Measurements from ENCODE around the gene FAM90A26.
"Not testable (repeated sequence)": the region's sequence is repeated elsewhere in the genome, so short reads cannot be mapped to it uniquely, and the experiment has no call there.

FAM90A26 gene

GRCh38 chr4:9151809-9152179 is 18.4 kb upstream of the FAM90A26 start:
- H3K4me3 ChIP-seq (replicated peaks; ENCODE audit: low read depth, low read length) = peak overlapping the region; percentile 52
- DNase-seq (ENCODE audit: extremely low read depth, low read depth) = not testable (repeated sequence)

- H3K4me3 ChIP-seq (replicated peaks; ENCODE audit: low read depth, low read length) = peak overlapping the region; percentile 52
- peak; percentile 67 for DNase-seq (ENCODE audit: extremely low read depth, low read depth)
Measured at GRCh38 chr4:9152180-9153007, 17.8 kb upstream of the FAM90A26 start.

GRCh38 chr4:9153008-9153570 is 17.1 kb upstream of the FAM90A26 start:
- H3K4me3 ChIP-seq (replicated peaks; ENCODE audit: low read depth, low read length) = peak overlapping the region; percentile 59
- peak; percentile 89 for DNase-seq (ENCODE audit: extremely low read depth, low read depth)

- H3K4me3 ChIP-seq (replicated peaks; ENCODE audit: low read depth, low read length) = peak overlapping the region; percentile 59
- not testable (repeated sequence) for DNase-seq (ENCODE audit: extremely low read depth, low read depth)
Measured at GRCh38 chr4:9153571-9154157, 16.5 kb upstream of the FAM90A26 start.

GRCh38 chr4:9155101-9155886 is 14.9 kb upstream of the FAM90A26 start:
- not testable (repeated sequence) for DNase-seq (ENCODE audit: extremely low read depth, low read depth); H3K4me3 ChIP-seq (replicated peaks; ENCODE audit: low read depth, low read length)

GRCh38 chr4:9158392-9158791 is 11.8 kb upstream of the FAM90A26 start:
- H3K4me3 ChIP-seq (replicated peaks; ENCODE audit: low read depth, low read length); DNase-seq (ENCODE audit: extremely low read depth, low read depth): not testable (repeated sequence)

- DNase-seq (ENCODE audit: extremely low read depth, low read depth); H3K4me3 ChIP-seq (replicated peaks; ENCODE audit: low read depth, low read length): not testable (repeated sequence)
Measured at GRCh38 chr4:9160046-9160445, 10.2 kb upstream of the FAM90A26 start.

GRCh38 chr4:9165990-9166389 is 4.2 kb upstream of the FAM90A26 start:
- not testable (repeated sequence) for DNase-seq (ENCODE audit: extremely low read depth, low read depth); H3K4me3 ChIP-seq (replicated peaks; ENCODE audit: low read depth, low read length)

GRCh38 chr4:9210357-9210756 is 40.1 kb downstream of the FAM90A26 start, which contains the start of gene USP17L10:
TSS of gene USP17L10 (plus strand) at chr4:9210657. CDS start at chr4:9210657, 0 bp downstream.
- DNase-seq (ENCODE audit: extremely low read depth, low read depth); H3K4me3 ChIP-seq (replicated peaks; ENCODE audit: low read depth, low read length): not testable (repeated sequence)

- H3K4me3 ChIP-seq (replicated peaks; ENCODE audit: low read depth, low read length); DNase-seq (ENCODE audit: extremely low read depth, low read depth): not testable (repeated sequence)
Measured at GRCh38 chr4:9214701-9215100, 44.5 kb downstream of the FAM90A26 start.

GRCh38 chr4:9215105-9215504 is 44.9 kb downstream of the FAM90A26 start, which contains the start of gene USP17L11:
TSS of gene USP17L11 (plus strand) at chr4:9215405. CDS start at chr4:9215405, 0 bp downstream.
- DNase-seq (ENCODE audit: extremely low read depth, low read depth); H3K4me3 ChIP-seq (replicated peaks; ENCODE audit: low read depth, low read length): not testable (repeated sequence)

- DNase-seq (ENCODE audit: extremely low read depth, low read depth); H3K4me3 ChIP-seq (replicated peaks; ENCODE audit: low read depth, low read length): not testable (repeated sequence)
Measured at GRCh38 chr4:9219852-9220251, 49.6 kb downstream of the FAM90A26 start, which contains the start of gene USP17L12. TSS of gene USP17L12 (plus strand) at chr4:9220152. CDS start at chr4:9220152, 0 bp downstream.

GRCh38 chr4:9224596-9224995 is 54.4 kb downstream of the FAM90A26 start, which contains the start of gene USP17L13:
TSS of gene USP17L13 (plus strand) at chr4:9224896. CDS start at chr4:9224896, 0 bp downstream.
- not testable (repeated sequence) for H3K4me3 ChIP-seq (replicated peaks; ENCODE audit: low read depth, low read length); DNase-seq (ENCODE audit: extremely low read depth, low read depth)

Data from HFF-Myc (cell line).